SJCRH30 (cell line): Measurements from ENCODE around the gene CTDP1. TPM values are rescaled to one million over a fixed set of nuclear protein-coding genes. Genes with fewer than 3 reads are reported as not detected.
A peak's percentile ranks its signal among the peaks of the same experiment; 100 is the strongest.

ENCODE experiments used
- DNase-seq, 2 experiments: peaks; one replicate each; pipeline ENCODE4 v3.0.0-alpha.2; 2015 to 2020
- H3K27ac ChIP-seq: fragments of 250-450 bp; sonication (Bioruptor Pico); 2 replicates; pipeline ENCODE4 v1.5.1; 2020; ENCODE audit warnings: mild to moderate bottlenecking, moderate library complexity
- H3K27me3 ChIP-seq: fragments of 250-450 bp; sonication (Bioruptor Pico); 2 replicates; pipeline ENCODE4 v1.5.1; 2020; ENCODE audit warnings: mild to moderate bottlenecking, moderate library complexity
- H3K36me3 ChIP-seq: fragments of 250-450 bp; sonication (Bioruptor Pico); 2 replicates; pipeline ENCODE4 v1.5.1; 2020; ENCODE audit warnings: mild to moderate bottlenecking, moderate library complexity
- H3K4me1 ChIP-seq: fragments of 250-450 bp; sonication (Bioruptor Pico); 2 replicates; pipeline ENCODE4 v1.5.1; 2020; ENCODE audit warnings: mild to moderate bottlenecking, moderate library complexity
- H3K4me3 ChIP-seq: fragments of 250-450 bp; sonication (Bioruptor Pico); 2 replicates; pipeline ENCODE4 v1.5.1; 2020; ENCODE audit warnings: mild to moderate bottlenecking, moderate library complexity
- H3K9me3 ChIP-seq: fragments of 250-450 bp; sonication (Bioruptor Pico); replicated peaks from 2 replicates; pipeline ENCODE4 v1.5.1; 2020; ENCODE audit warnings: mild to moderate bottlenecking, moderate library complexity
- total RNA-seq: library from RNA; depleted of rRNA; stranded (reverse); fragments of >200 nt; shearing (Covaris generic); gene quantifications from 2 replicates; pipeline ENCODE4 v1.2.3, GENCODE V29; 2014

The CTDP1 gene
- total RNA-seq, 1 experiment from 2014 or later, result 8.8 TPM

DNA sequence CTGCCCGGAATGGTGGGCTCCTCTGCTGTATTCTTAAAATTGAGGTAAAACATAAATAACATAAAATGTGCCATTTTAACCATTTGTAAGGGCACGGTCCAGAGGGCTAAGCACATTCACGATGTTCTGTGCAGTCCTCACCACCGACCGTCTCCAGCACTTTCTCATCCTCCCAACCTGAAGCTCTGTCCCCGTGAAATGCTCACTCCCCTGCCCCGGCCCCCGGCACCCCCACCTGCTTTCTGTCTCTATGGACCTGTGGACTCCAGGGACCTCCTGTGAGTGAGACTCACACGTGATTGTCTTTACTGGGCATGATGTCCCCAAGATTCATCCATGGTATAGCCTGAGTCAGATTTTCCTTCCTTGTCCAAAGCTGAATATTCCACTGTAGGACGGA lies 38.7 kb upstream of the CTDP1 start:
- no peaks in the 10 kb centered on the region for H3K36me3 ChIP-seq
- 0 out of 2 replicates have a peak, but pooled peaks cover 3% of the 10 kb centered on the region for H3K4me1 ChIP-seq
- no peaks in the 10 kb centered on the region for H3K9me3 ChIP-seq
- H3K4me3 ChIP-seq, result no peak overlapping the region
- no peak for DNase-seq
- H3K27ac ChIP-seq, result no peak overlapping the region
- no peaks in the 10 kb centered on the region for H3K27me3 ChIP-seq

DNA sequence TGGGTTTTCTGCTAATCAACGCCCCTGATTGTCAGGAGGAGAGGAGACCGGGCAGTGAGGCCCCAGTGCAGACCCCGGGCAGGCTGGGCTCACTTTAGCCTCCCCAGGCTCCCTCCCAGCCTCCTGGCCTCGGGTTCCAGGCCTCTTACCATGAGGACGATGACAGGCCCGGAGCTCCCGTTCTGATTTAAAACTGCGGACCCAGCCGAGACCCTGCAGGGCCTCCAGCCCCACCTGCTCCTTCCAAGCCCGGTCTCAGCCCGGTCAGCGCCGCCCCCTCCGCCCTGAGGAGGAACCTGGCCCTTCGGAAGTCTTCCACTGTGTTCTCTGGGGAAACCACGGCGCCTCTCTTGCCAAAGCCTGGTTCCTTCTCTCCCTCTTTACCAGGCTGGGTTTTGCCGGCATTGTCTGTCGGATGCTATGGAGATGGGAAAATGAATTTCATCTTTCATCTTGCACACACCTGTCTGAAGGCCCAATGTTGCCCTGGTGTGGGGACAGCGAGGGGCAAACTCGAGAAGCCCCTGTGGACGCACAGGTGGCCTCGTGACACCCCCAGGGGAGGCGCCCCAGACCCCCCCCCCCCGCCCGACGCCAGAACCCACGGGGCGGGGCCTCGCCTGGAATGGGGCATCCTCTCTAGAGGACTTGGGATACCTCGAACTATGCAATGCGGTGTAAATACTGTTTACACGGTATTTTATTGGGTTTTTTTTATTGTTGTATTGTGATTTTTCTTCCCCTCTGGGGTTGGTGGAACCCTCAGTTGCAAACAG lies 37.7 kb upstream of the CTDP1 start:
- no peak overlapping the region for H3K27ac ChIP-seq
- DNase-seq, result no peak
- 0 out of 2 replicates have a peak, but pooled peaks cover 3% of the 10 kb centered on the region for H3K4me1 ChIP-seq

DNA sequence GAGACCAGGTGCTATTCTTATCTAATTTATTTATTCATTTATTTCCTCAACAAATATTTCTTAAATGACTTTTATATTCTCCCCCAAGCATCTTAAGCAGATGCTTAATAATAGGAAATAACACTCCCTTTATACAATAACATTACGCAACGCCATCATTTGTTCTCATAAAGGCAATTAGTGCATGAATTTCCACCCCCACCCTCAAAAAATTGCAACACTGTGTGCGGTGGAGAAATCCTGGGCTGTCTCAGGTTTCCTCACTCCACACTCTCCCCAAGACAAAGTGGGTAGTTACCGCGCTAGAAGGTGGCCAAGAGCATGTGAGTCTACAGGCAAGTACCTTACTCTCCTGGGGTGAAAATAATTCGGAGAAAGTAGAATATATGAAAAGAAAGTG lies 37.0 kb upstream of the CTDP1 start:
- H3K27ac ChIP-seq, result no peak overlapping the region
- no peak for DNase-seq
- H3K4me1 ChIP-seq, result 0 out of 2 replicates have a peak, but pooled peaks cover 3% of the 10 kb centered on the region
- H3K27me3 ChIP-seq, result no peaks in the 10 kb centered on the region
- H3K4me3 ChIP-seq, result no peak overlapping the region
- H3K9me3 ChIP-seq, result no peaks in the 10 kb centered on the region
- no peaks in the 10 kb centered on the region for H3K36me3 ChIP-seq

More for the DNA sequence above, 37.7 kb upstream of the CTDP1 start:
- Histone ChIP-seq H3K27me3 (no peaks in the 10 kb centered on the region), H3K4me3 (no peak overlapping the region), H3K9me3 (no peaks in the 10 kb centered on the region), H3K36me3 (no peaks in the 10 kb centered on the region)

DNA sequence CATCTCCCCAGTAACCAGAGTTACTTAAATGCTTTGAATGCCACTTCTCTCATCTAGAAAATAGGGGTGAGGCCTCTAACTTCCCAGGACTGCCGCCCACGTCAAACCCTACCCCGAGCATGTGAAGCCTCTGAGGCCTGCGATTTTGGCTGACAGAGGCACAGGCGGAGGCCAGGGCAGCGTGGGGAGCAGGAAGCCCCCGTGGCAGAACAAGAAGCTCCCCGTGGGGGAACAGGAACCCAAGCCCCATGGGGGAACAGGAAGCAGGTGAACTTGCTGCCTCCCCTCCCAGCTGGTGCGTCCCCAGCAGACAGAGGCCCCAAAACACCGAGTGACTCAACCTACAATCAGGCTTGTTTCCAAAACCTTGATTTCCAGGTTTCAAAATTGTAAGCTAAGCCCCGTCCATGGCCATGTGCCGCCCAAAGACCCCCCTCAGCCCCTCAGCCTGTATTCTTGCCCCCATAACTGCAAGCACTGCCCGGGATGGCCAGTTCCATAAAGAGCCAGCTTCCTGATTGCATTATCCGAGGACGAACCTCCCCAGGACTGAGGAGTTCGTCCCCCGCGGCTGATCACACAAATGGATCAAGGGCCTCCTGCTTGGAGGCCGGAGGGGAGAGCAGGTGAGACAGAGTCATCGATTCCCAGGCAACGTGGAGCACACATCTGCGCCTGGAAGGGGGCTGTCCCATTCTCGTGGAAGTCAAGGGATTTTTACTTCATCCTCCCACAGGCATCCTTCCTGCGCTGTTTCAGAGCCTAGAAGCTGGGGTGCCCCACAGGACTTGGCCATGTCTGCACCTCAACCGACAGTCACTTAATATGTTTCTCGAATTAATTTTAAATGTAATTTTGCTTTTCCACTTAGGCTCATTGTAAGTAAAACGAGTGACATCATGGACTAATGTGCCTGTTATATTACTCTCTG lies 36.3 kb upstream of the CTDP1 start:
- H3K4me3 ChIP-seq, result no peak overlapping the region
- no peaks in the 10 kb centered on the region for H3K9me3 ChIP-seq
- no peak overlapping the region for H3K27ac ChIP-seq
- DNase-seq, result no peak
- H3K4me1 ChIP-seq, result 0 out of 2 replicates have a peak, but pooled peaks cover 3% of the 10 kb centered on the region
- H3K27me3 ChIP-seq, result no peaks in the 10 kb centered on the region
- H3K36me3 ChIP-seq, result no peaks in the 10 kb centered on the region

DNA sequence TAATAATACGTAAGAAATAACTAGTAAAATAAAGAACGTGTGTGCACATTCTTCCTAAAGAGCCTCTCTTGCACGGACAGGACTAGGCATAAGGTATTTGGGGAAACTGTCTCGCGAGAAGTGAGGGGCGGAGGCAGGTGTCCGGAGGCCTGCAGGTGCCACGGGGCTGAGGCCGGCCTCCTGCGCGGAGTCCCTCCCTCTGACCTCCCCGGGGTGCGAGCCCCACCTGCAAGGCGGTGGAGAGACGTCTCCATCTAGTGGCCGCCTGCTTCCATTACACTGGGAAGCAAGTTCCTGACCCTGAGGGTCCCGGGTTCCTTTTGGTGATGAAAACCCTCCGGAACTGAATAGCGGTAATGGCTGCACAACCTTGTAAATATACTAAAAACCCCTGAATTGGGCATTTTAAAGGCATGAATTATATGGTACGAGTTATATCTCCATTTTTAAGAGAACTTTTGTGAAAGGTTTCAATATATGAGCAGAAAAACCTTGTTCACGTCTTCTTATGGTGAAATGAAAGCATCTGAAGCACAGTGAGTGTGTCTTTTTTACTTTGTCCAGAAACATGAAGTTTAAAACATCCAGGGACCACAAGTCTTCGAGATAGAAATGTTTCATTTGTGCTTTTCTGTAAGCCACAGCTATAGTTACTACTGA lies 35.5 kb upstream of the CTDP1 start:
- Histone ChIP-seq H3K4me3 (0 out of 2 replicates have a peak overlapping the region, but pooled peaks have one; percentile 26), H3K36me3 (no peaks in the 10 kb centered on the region), H3K27ac (no peak overlapping the region), H3K4me1 (0 out of 2 replicates have a peak, but pooled peaks cover 3% of the 10 kb centered on the region), H3K27me3 (no peaks in the 10 kb centered on the region), H3K9me3 (no peaks in the 10 kb centered on the region)
- peak; percentile 59 to 75 for DNase-seq

DNA sequence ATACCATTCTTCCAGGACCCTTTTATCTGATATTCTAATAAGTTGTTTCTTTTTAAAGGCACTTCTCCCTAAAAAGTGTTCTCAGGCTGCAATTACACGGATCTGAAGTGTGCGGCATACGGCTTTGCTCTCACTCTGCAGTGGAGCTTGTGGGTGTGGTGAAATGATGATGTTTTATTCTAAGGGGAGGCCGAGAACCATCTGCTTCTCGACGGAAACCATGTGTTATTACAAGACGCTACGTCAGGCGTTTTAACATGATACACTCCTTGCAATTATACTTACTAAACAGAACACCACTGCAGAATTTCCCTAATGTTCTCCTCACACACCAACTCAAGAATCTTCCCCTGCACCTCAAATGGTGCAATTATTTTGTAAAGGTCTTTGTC lies 34.9 kb upstream of the CTDP1 start:
- H3K27ac ChIP-seq, result no peak overlapping the region
- H3K4me1 ChIP-seq, result 0 out of 2 replicates have a peak, but pooled peaks cover 3% of the 10 kb centered on the region
- DNase-seq, result no peak

DNA sequence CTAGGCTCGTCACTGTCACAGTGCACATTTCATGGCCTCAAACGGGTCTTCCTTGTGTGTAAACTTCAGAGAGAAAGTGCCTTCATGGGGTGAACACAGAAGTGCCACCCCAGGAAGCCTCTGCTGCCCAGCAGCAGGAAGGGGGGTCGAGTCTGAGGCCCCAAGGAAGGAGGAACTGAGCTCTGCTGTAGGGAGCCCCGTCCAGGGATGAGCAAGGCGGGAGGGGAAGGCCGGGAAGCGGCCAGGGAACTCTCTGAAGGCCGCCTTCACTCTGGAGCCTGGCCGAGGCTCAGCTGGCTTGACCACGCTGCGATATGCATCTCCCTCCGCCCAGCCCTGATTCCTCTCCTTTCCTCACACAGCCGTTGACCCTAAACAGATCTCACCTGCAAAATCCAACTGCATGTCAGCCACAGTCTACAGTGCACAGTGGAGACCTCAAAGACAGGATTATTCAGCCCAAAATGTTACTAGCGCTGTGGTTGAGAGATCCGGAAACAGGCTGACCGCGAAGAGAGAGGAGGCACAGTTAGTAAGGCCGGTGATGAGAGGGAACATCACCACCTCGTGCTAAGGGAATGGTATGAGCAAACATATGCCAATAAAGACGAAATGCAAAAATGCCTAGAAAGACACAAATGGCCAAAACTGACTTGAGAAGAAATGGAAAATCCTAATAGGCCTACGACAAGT lies 34.2 kb upstream of the CTDP1 start:
- H3K27ac ChIP-seq, result no peak overlapping the region
- H3K27me3 ChIP-seq, result no peaks in the 10 kb centered on the region
- no peaks in the 10 kb centered on the region for H3K9me3 ChIP-seq
- H3K4me1 ChIP-seq, result 0 out of 2 replicates have a peak, but pooled peaks cover 3% of the 10 kb centered on the region
- H3K4me3 ChIP-seq, result no peak overlapping the region
- no peak for DNase-seq
- no peaks in the 10 kb centered on the region for H3K36me3 ChIP-seq

More for the DNA sequence above, 34.9 kb upstream of the CTDP1 start:
- Histone ChIP-seq H3K9me3 (no peaks in the 10 kb centered on the region), H3K4me3 (no peak overlapping the region), H3K27me3 (no peaks in the 10 kb centered on the region), H3K36me3 (no peaks in the 10 kb centered on the region)

DNA sequence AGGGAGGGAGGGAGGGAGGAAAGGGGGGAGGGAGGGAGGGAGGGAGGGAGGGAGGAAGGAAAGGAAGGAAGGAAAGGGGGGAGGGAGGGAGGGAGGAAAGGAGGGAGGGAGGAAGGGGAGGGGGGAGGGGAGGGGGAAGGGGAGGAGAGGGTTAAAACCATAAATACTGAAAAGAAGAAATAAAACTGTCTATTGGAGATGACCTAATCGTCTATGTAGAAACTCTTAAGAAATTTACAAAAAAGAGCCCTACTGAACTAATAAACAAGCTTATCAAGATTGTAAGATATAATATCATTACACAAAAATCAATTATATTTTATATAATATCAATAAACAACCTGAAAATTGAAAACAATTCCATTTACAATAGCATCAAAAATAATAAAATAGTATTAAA lies 32.3 kb upstream of the CTDP1 start:
- H3K9me3 ChIP-seq, result no peaks in the 10 kb centered on the region
- H3K27ac ChIP-seq, result no peak overlapping the region
- no peak for DNase-seq
- H3K36me3 ChIP-seq, result no peaks in the 10 kb centered on the region
- 0 out of 2 replicates have a peak, but pooled peaks cover 3% of the 10 kb centered on the region for H3K4me1 ChIP-seq
- no peak overlapping the region for H3K4me3 ChIP-seq
- H3K27me3 ChIP-seq, result no peaks in the 10 kb centered on the region

DNA sequence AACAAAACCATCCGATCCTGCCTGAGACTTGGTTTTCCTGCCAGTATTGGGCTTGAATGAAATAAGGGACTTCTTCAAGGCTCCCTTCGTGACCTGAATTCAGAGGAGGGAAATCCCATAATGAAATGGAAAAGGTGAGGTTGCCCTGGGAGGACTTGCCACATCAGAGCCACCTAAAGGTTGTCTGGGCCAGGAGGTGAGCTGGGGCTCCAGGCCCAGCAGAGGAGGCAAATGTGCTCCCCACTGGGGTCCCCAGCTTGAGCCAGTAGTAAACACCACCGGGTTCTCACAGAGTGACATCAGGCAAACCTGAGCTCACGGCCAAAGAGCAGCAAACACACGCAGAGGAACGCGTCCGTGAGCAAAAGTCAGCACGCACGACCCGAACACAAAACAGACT lies 28.6 kb upstream of the CTDP1 start:
- no peaks in the 10 kb centered on the region for H3K9me3 ChIP-seq
- H3K36me3 ChIP-seq, result no peaks in the 10 kb centered on the region
- DNase-seq, result no peak

DNA sequence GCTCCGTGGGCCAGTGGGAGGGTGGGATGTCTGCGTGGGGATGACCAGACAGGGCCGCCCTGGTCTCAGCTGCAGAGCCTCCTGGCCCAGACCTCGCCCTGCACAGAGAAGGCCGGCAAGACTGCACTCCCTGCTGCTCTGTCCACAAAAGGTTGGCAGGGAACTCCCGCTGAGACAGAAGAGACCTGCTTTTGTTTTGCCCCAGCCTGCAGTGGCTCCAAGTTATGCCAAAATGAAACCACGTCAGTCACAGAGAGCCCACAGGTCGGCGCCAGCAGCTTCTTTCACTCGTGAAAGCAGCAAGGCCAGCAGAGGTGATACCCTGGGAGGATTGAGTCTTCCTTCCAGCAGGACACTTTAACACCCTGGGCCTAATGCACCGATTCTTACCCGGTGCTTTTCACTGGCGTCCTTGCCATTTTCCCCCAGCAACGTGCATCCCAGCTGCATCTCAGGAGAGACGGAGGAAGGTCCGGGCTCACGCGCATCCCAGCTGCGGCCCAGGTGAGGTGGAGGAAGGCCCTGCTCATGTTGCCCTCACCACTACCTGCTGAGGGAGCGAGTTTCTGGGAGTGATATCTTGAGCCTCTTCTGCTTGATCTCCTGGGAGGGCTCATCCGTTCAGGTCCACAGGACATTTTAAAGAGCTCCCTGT lies 22.1 kb upstream of the CTDP1 start:
- Histone ChIP-seq H3K27me3 (no peaks in the 10 kb centered on the region), H3K9me3 (no peaks in the 10 kb centered on the region)

More for the DNA sequence above, 28.6 kb upstream of the CTDP1 start:
- H3K4me1 ChIP-seq, result no peaks in the 10 kb centered on the region
- no peaks in the 10 kb centered on the region for H3K27me3 ChIP-seq
- no peak overlapping the region for H3K27ac ChIP-seq
- no peak overlapping the region for H3K4me3 ChIP-seq

DNA sequence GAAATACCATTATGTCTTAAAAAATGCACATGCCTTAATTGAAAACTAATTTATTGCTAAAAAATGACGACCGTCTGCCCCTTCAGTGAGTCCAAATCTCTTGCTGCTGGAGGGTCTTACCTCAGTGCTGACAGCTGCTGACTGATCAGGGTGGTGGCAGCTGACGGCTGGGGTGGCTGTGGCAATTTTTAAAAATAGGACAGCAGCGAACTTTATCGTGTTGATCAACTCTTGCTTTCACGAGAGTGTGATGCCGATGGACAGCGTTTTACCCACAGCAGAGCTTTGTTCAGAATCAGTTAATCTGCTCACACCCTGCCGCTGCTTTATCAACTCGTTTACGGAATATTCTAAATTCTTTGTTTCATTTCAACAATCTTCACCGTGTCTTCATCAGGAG lies 21.2 kb upstream of the CTDP1 start:
- peak in 1 of 2 experiments; percentile 17 for DNase-seq
- Histone ChIP-seq H3K36me3 (no peaks in the 10 kb centered on the region), H3K27me3 (no peaks in the 10 kb centered on the region), H3K27ac (no peak overlapping the region), H3K4me3 (no peak overlapping the region), H3K9me3 (no peaks in the 10 kb centered on the region), H3K4me1 (no peaks in the 10 kb centered on the region)

More for the DNA sequence above, 22.1 kb upstream of the CTDP1 start:
- H3K36me3 ChIP-seq, result no peaks in the 10 kb centered on the region
- DNase-seq, result no peak
- H3K4me3 ChIP-seq, result no peak overlapping the region
- no peaks in the 10 kb centered on the region for H3K4me1 ChIP-seq
- no peak overlapping the region for H3K27ac ChIP-seq

DNA sequence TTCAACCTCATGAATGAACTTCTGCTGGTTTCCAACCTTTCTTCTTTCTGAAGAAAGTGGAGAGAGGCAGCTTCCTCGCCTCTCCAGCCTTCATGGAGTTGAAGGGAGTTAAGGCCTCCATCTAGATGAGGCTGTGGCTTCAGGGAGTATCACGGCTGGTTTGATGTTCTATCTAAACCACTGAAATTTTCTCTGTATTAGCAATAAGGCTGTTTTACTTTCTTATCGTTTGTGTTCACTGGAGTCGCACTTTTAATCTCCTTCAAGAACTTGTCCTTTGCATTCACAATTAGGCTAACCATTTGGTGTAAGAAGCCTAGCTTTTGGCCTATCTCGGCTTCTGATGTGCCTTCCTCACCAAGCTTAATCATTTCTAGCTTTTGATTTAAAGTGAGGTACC lies 19.9 kb upstream of the CTDP1 start:
- no peak overlapping the region for H3K4me3 ChIP-seq
- DNase-seq, result no peak

DNA sequence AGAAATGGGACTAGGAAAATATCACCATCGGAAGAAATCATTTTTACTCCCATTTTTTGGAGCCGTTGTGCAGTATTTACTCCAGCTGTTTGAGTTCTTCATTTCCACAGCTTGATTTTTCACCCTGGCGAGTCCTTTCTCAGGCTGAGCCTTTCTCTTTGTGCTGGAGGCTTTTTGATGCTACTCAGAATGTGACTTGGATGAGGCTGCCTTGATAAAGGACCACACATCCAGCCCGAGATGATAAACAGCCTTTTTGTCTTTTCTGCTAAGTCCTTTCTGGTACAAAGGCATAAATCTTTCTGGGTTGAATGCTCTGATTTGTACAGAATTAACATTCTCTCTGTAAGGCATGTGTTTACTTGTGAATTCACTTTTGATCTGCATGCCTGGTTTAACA lies 17.6 kb upstream of the CTDP1 start:
- no peak overlapping the region for H3K27ac ChIP-seq
- no peaks in the 10 kb centered on the region for H3K27me3 ChIP-seq
- no peaks in the 10 kb centered on the region for H3K4me1 ChIP-seq
- no peaks in the 10 kb centered on the region for H3K9me3 ChIP-seq
- H3K4me3 ChIP-seq, result no peak overlapping the region
- DNase-seq, result no peak
- no peaks in the 10 kb centered on the region for H3K36me3 ChIP-seq

More for the DNA sequence above, 19.9 kb upstream of the CTDP1 start:
- Histone ChIP-seq H3K27ac (no peak overlapping the region), H3K4me1 (no peaks in the 10 kb centered on the region), H3K9me3 (no peaks in the 10 kb centered on the region), H3K27me3 (no peaks in the 10 kb centered on the region), H3K36me3 (no peaks in the 10 kb centered on the region)

DNA sequence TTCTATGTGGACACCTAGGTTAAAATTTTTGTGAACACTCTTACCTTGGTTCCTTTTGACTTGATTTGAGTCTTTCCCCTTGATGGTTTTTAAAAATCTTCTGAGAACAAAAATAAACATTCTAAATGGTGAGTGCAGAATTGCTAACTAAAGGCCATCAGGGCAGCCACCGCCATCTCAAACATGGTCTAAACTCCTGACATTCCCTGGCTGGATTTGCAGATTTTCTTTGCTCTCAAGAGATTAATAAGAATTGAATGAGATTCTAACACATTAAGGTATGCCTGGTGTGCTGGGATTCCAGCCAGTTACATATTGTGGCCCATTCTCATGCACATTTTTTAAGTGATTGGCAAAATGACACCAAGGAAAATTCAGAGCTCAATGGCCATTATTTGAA lies 17.2 kb upstream of the CTDP1 start:
- H3K27ac ChIP-seq, result no peak overlapping the region
- no peak overlapping the region for H3K4me3 ChIP-seq
- H3K9me3 ChIP-seq, result no peaks in the 10 kb centered on the region
- DNase-seq, result no peak
- H3K36me3 ChIP-seq, result no peaks in the 10 kb centered on the region
- H3K27me3 ChIP-seq, result no peaks in the 10 kb centered on the region
- H3K4me1 ChIP-seq, result no peaks in the 10 kb centered on the region
